Measurements from ENCODE around the gene CEP20. TPM values are rescaled to one million over a fixed set of nuclear protein-coding genes. Genes with fewer than 3 reads are reported as not detected.

Gene CEP20
- total RNA-seq, 1 experiment from 2014 or later, result 52.4 TPM

DNA sequence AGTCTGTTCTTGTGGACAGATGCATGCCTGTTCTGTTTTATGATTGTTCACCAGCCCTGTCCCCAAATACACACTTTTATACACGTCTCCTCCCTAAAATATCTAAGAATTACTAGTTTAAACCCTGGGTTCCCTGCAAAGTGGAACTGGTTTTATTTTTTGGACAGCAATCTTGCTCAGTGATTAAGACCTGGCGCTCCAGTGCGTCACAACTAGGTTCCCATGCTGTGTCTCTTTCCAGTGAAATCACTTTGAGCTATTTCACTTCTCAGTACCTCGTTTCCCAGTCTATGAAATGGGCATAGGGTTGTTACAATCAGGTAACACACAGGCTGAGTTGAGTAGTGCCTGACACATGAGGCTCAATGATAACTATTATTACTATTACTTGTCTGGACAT is 1.1 kb downstream of the CEP20 start:
- Mint-ChIP-seq H3K36me3 (ENCODE audit: insufficient read depth, unreplicated experiment) (peaks cover 28% of the 10 kb centered on the region), H3K4me1 (ENCODE audit: low read depth, unreplicated experiment) (peaks cover 21% of the 10 kb centered on the region), H3K4me3 (ENCODE audit: low read depth, unreplicated experiment) (peak overlapping the region; percentile 82), H3K27me3 (ENCODE audit: unreplicated experiment) (no peaks in the 10 kb centered on the region), H3K27ac (ENCODE audit: unreplicated experiment) (no peak overlapping the region), H3K9me3 (ENCODE audit: low read depth, unreplicated experiment) (no peaks in the 10 kb centered on the region)
- no peak for DNase-seq
- intact Hi-C loops (cut with micrococcal nuclease; ENCODE audit: unreplicated experiment), result loop anchor here (5.0 to 10.0 kb wide), 4 partner anchors 45 to 138 kb away; partner anchors contain the start of gene ABCC1
- BruUV-seq (replicated peaks), result no TSS peak
- TF ChIP-seq, protein P1, sequence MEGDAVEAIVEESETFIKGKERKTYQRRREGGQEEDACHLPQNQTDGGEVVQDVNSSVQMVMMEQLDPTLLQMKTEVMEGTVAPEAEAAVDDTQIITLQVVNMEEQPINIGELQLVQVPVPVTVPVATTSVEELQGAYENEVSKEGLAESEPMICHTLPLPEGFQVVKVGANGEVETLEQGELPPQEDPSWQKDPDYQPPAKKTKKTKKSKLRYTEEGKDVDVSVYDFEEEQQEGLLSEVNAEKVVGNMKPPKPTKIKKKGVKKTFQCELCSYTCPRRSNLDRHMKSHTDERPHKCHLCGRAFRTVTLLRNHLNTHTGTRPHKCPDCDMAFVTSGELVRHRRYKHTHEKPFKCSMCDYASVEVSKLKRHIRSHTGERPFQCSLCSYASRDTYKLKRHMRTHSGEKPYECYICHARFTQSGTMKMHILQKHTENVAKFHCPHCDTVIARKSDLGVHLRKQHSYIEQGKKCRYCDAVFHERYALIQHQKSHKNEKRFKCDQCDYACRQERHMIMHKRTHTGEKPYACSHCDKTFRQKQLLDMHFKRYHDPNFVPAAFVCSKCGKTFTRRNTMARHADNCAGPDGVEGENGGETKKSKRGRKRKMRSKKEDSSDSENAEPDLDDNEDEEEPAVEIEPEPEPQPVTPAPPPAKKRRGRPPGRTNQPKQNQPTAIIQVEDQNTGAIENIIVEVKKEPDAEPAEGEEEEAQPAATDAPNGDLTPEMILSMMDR (IDR thresholded peaks at IDR 0.05; ENCODE audit: unreplicated experiment), result no peak
- CTCF ChIA-PET, result interaction anchor here (1.6 kb wide), 1 partner anchor 12 kb away, joined by 6 read pairs; no protein-coding TSS in a partner anchor

DNA sequence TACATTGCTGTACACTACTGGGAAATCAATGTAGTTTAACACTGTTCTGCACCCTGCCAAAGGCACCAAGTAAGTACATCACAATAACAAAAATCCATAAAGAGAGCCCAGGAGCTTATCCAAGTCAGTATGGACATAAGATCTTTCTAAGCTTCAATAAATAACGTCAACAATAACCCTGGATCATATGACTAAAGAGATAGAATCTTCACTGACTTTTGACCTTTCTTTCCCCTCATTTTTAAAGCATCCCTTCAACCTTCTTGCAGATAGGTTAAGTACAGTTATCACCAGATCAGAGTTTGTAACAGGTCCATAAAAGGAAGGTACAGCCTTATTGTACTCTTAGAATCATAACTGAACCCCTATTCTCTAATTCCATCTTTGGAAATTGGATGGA is 2.3 kb downstream of the CEP20 start:
- Mint-ChIP-seq H3K4me3 (ENCODE audit: low read depth, unreplicated experiment) (no peak overlapping the region), H3K27ac (ENCODE audit: unreplicated experiment) (peak overlapping the region; percentile 45)
- intact Hi-C loops (cut with micrococcal nuclease; ENCODE audit: unreplicated experiment), result loop anchor here (5.0 to 10.0 kb wide), 4 partner anchors 46 to 139 kb away; partner anchors contain the start of gene ABCC1

DNA sequence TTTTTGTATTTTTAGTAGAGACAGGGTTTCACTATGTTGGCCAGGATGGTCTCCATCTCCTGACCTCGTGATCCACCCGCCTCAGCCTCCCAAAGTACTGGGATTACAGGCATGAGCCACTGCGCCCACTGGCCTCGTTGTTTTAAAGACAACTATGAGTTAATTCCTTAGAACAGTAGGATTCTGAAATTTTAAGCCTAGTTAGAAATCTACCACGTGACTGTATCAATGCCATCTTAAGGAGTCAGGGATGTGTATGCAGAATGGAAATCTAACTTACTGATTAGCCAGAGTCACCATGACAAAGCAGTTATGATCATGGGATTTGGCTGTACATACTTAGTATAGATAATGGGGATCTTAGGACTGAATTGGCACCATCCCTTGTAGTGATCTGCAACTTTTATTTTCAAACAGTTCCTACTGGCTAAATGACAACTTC is 2.8 kb downstream of the CEP20 start:
- H3K4me3 Mint-ChIP-seq (ENCODE audit: low read depth, unreplicated experiment), result no peak overlapping the region
- peaks cover 21% of the 10 kb centered on the region for H3K4me1 Mint-ChIP-seq (ENCODE audit: low read depth, unreplicated experiment)
- BruUV-seq (replicated peaks), result no TSS peak
- no peaks in the 10 kb centered on the region for H3K9me3 Mint-ChIP-seq (ENCODE audit: low read depth, unreplicated experiment)
- peak overlapping the region; percentile 45 for H3K27ac Mint-ChIP-seq (ENCODE audit: unreplicated experiment)
- TF ChIP-seq, protein P1 (IDR thresholded peaks at IDR 0.05; ENCODE audit: unreplicated experiment), result no peak
- no peak for DNase-seq
- intact Hi-C loops (cut with micrococcal nuclease; ENCODE audit: unreplicated experiment), result loop anchor here (5.0 to 10.0 kb wide), 4 partner anchors 47 to 139 kb away; partner anchors contain the start of gene ABCC1
- peaks cover 28% of the 10 kb centered on the region for H3K36me3 Mint-ChIP-seq (ENCODE audit: insufficient read depth, unreplicated experiment)
- no peaks in the 10 kb centered on the region for H3K27me3 Mint-ChIP-seq (ENCODE audit: unreplicated experiment)
- CTCF ChIA-PET, result interaction anchor here (0.6 to 0.8 kb wide), 2 partner anchors 9 to 60 kb away, joined by 3 to 9 read pairs; no protein-coding TSS in a partner anchor

More for the DNA sequence above, 2.3 kb downstream of the CEP20 start:
- CTCF ChIA-PET, result interaction anchor here (0.6 to 1.1 kb wide), 4 partner anchors 10 to 110 kb away, joined by 3 to 9 read pairs (median 3); no protein-coding TSS in a partner anchor
- Mint-ChIP-seq H3K4me1 (ENCODE audit: low read depth, unreplicated experiment) (peaks cover 21% of the 10 kb centered on the region), H3K27me3 (ENCODE audit: unreplicated experiment) (no peaks in the 10 kb centered on the region), H3K36me3 (ENCODE audit: insufficient read depth, unreplicated experiment) (peaks cover 28% of the 10 kb centered on the region), H3K9me3 (ENCODE audit: low read depth, unreplicated experiment) (no peaks in the 10 kb centered on the region)
- no TSS peak for BruUV-seq (replicated peaks)
- TF ChIP-seq, protein P1 (IDR thresholded peaks at IDR 0.05; ENCODE audit: unreplicated experiment), result no peak
- no peak for DNase-seq

DNA sequence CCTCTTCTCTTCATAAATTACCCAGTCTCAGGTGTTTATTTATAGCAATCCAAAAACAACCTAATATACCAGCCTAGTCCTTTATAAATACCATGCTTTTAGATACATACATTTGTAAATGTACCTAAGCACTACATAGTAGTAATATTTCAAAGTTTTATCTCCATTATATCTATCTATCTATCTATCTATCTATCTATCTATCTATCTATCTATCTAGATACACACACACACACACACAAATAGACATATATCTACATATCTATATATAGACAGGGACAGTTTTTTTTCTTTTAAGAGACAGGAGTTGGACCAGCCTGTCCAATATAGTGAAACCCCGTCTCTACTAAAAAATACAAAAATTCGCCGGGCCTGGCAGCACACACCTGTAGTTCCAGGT is 5.8 kb downstream of the CEP20 start:
- no peak for DNase-seq
- TF ChIP-seq, protein P1 (IDR thresholded peaks at IDR 0.05; ENCODE audit: unreplicated experiment), result no peak
- Mint-ChIP-seq H3K4me1 (ENCODE audit: low read depth, unreplicated experiment) (peaks cover 29% of the 10 kb centered on the region), H3K9me3 (ENCODE audit: low read depth, unreplicated experiment) (no peaks in the 10 kb centered on the region), H3K27me3 (ENCODE audit: unreplicated experiment) (no peaks in the 10 kb centered on the region), H3K4me3 (ENCODE audit: low read depth, unreplicated experiment) (no peak overlapping the region), H3K27ac (ENCODE audit: unreplicated experiment) (no peak overlapping the region), H3K36me3 (ENCODE audit: insufficient read depth, unreplicated experiment) (peaks cover 28% of the 10 kb centered on the region)
- intact Hi-C loops (cut with micrococcal nuclease; ENCODE audit: unreplicated experiment), result loop anchor here (10.0 kb wide), 1 partner anchor 142 kb away; no protein-coding TSS in a partner anchor
- no TSS peak for BruUV-seq (replicated peaks)
- CTCF ChIA-PET, result no interaction called here
